Endothelial cell of umbilical vein (primary cell): ENCODE measurements around the gene TRIM23. TPM values are rescaled to one million over a fixed set of nuclear protein-coding genes. Genes with fewer than 3 reads are reported as not detected.

Experiments
- BruUV-seq: library from RNA; stranded (reverse); fragments of 400-500 nt; replicated peaks from 2 replicates; lab custom pipeline; 2021; lab: Mats Ljungman, UMichigan
- CTCF ChIA-PET: fragments of 300-600, 350-600 bp; sonication (Branson Sonifier 250); formaldehyde crosslinking; loops from one replicate; lab custom pipeline; 2021; ENCODE audit warnings: antibody characterized with exemption, inconsistent platforms; lab: Charles Lee
- POLR2A ChIA-PET: fragments of 300-600, 350-600 bp; sonication (Branson Sonifier 250); formaldehyde crosslinking; loops from one replicate; lab custom pipeline; 2021; ENCODE audit warnings: antibody characterized with exemption, inconsistent platforms; lab: Charles Lee
- DNase-seq: peaks from one replicate; pipeline ENCODE4 v3.0.0-alpha.2; 2011; ENCODE audit warnings: low read depth, low spot score
- FAIRE-seq: peaks from 2 replicates; lab custom pipeline; 2011; peaks lifted over from hg19 to GRCh38; lab: Jason Lieb, UNC
- H2AFZ ChIP-seq: 2 replicates; pipeline ENCODE4 v1.6.0; 2012; ENCODE audit warnings: low read depth, low read length, control low read depth, inconsistent platforms
- H3K27ac ChIP-seq: 2 replicates; pipeline ENCODE4 v1.5.1; 2011; ENCODE audit warnings: low read depth, mild to moderate bottlenecking, control low read depth, low read length, moderate library complexity; ENCODE audit not compliant: insufficient read depth
- H3K27me3 ChIP-seq, 2 experiments: 2 replicates each; pipeline versions ENCODE4 v1.6.0 to v1.6.1; 2011; ENCODE audit warnings: low read length in 2 of 2, mixed read lengths in 1 of 2; ENCODE audit not compliant: control insufficient read depth in 2 of 2, insufficient read depth in 2 of 2
- H3K36me3 ChIP-seq, 2 experiments: 2 replicates in 1 of 2; 3 replicates in 1 of 2; pipeline ENCODE4 v1.5.1; 2011; ENCODE audit warnings: low read length in 2 of 2, mild to moderate bottlenecking in 1 of 2, moderate library complexity in 1 of 2; ENCODE audit not compliant: control insufficient read depth in 2 of 2, insufficient read depth in 2 of 2; ENCODE audit errors: extremely low read depth in 1 of 2
- H3K4me1 ChIP-seq: 3 replicates; pipeline ENCODE4 v1.5.1; 2011; ENCODE audit warnings: mild to moderate bottlenecking, low read length; ENCODE audit not compliant: control insufficient read depth, insufficient read depth; ENCODE audit errors: extremely low read depth
- H3K4me2 ChIP-seq: 2 replicates; pipeline ENCODE4 v1.6.1; 2011; ENCODE audit warnings: low read length, control low read depth, mixed read lengths; ENCODE audit not compliant: insufficient read depth
- H3K4me3 ChIP-seq, 3 experiments: fragments of 200-600 bp in 1 of 3; sonication (generic), shearing (Covaris generic) in 1 of 3; replicated peaks in 1 of 3; 2 replicates each; pipeline ENCODE4 v1.5.1; 2011 to 2016; ENCODE audit warnings: control low read depth in 3 of 3, low read length in 3 of 3, mild to moderate bottlenecking in 2 of 3, inconsistent platforms in 1 of 3, low read depth in 1 of 3, moderate library complexity in 1 of 3; ENCODE audit not compliant: insufficient read depth in 1 of 3
- H3K79me2 ChIP-seq: 2 replicates; pipeline ENCODE4 v1.6.0; 2012; ENCODE audit warnings: low read length, inconsistent platforms; ENCODE audit not compliant: control insufficient read depth, insufficient read depth
- H3K9ac ChIP-seq: replicated peaks from 2 replicates; pipeline ENCODE3; 2011; ENCODE audit warnings: low read length, control low read depth; ENCODE audit not compliant: insufficient read depth; ENCODE audit errors: extremely low read depth
- H3K9me1 ChIP-seq: replicated peaks from 3 replicates; pipeline ENCODE4 v1.6.0; 2011; ENCODE audit warnings: mild to moderate bottlenecking, low read length; ENCODE audit not compliant: control insufficient read depth, insufficient read depth; ENCODE audit errors: extremely low read depth
- H3K9me3 ChIP-seq: replicated peaks from 2 replicates; pipeline ENCODE4 v1.5.1; 2012; ENCODE audit warnings: low read length, inconsistent platforms; ENCODE audit not compliant: control insufficient read depth, insufficient read depth
- H4K20me1 ChIP-seq: replicated peaks from 2 replicates; pipeline ENCODE3; 2011; ENCODE audit warnings: mild to moderate bottlenecking, low read length; ENCODE audit not compliant: control insufficient read depth, insufficient read depth; ENCODE audit errors: extremely low read depth
- EZH2 ChIP-seq: IDR thresholded peaks from 2 replicates; pipeline ENCODE4 v1.6.1; 2012; ENCODE audit warnings: borderline replicate concordance, low read depth, mild to moderate bottlenecking, moderate library complexity, low read length, inconsistent platforms; ENCODE audit not compliant: severe bottlenecking
- FOS ChIP-seq: IDR thresholded peaks from 2 replicates; pipeline ENCODE4 v1.6.1; 2011; ENCODE audit warnings: mild to moderate bottlenecking, low read length, moderate library complexity, borderline replicate concordance; ENCODE audit not compliant: insufficient read depth
- GATA2 ChIP-seq: IDR thresholded peaks from 2 replicates; pipeline ENCODE4 v1.7.0; 2011; ENCODE audit warnings: low read depth, mild to moderate bottlenecking, moderate library complexity, mixed read lengths, low read length; ENCODE audit not compliant: insufficient read length, insufficient read depth
- JUN ChIP-seq: IDR thresholded peaks from 2 replicates; pipeline ENCODE4 v1.6.1; 2011; ENCODE audit warnings: borderline replicate concordance, low read depth; ENCODE audit not compliant: insufficient read length, insufficient read depth
- MYC ChIP-seq: IDR thresholded peaks from one replicate; pipeline ENCODE4 v1.6.1; 2011; ENCODE audit warnings: mild to moderate bottlenecking, low read depth, low read length
- POLR2A ChIP-seq: IDR thresholded peaks from 2 replicates; pipeline ENCODE4 v1.6.1; 2012; ENCODE audit warnings: low read depth, mild to moderate bottlenecking, control low read depth, low read length
- POLR2AphosphoS5 ChIP-seq: IDR thresholded peaks from 2 replicates; pipeline ENCODE4 v1.6.1; 2012; ENCODE audit warnings: low read depth, mild to moderate bottlenecking, control low read depth, low read length, moderate library complexity; ENCODE audit not compliant: insufficient read depth
- dilution Hi-C: fragments of 300-500 bp; cut with MboI; formaldehyde crosslinking; loops from one replicate; pipeline ENCODE4 v1.15.0; 2019; ENCODE audit warnings: low sequenced_read_pairs; ENCODE audit not compliant: extremely low pct_ligation_motif_present
- intact Hi-C: fragments of 100-400 bp; cut with micrococcal nuclease; formaldehyde crosslinking; loops from one replicate; pipeline ENCODE4 v1.10.0; 2022
- polyA plus RNA-seq, 4 experiments: library from polyadenylated mRNA; depleted of rRNA in 3 of 4; stranded (reverse) in 3 of 4; unstranded in 1 of 4; fragments of >200 nt; gene quantifications; 2 replicates each; pipeline versions ENCODE4 v1.2.1 to v1.2.3, GENCODE V29; 2011 to 2012; ENCODE audit warnings: missing spikeins in 1 of 4
- total RNA-seq: library from RNA; stranded (reverse); gene quantifications from 2 replicates; pipeline ENCODE4 v1.2.3, GENCODE V29; 2021
- TF ChIP-seq, protein P1 (sequence below): IDR thresholded peaks from 2 replicates; pipeline ENCODE4 v1.6.1; 2011; ENCODE audit not compliant: insufficient read depth, insufficient read length
- TF ChIP-seq, protein P2 (sequence below), 2 donors: IDR thresholded peaks; 1 replicate in 1 of 2; 2 replicates in 1 of 2; pipeline ENCODE4 v1.5.1; 2011; ENCODE audit warnings: low read length in 2 of 2, mild to moderate bottlenecking in 2 of 2, moderate library complexity in 2 of 2, control low read depth in 1 of 2, inconsistent platforms in 1 of 2, low read depth in 1 of 2; ENCODE audit not compliant: insufficient read depth in 1 of 2; ENCODE audit errors: extremely low read depth in 1 of 2

Gene TRIM23
- total and polyA plus RNA-seq, 2 donors (not counting 3 experiments of a cell fraction or from before 2014, with no cell fraction given): 2.2 to 10.6 TPM

DNA sequence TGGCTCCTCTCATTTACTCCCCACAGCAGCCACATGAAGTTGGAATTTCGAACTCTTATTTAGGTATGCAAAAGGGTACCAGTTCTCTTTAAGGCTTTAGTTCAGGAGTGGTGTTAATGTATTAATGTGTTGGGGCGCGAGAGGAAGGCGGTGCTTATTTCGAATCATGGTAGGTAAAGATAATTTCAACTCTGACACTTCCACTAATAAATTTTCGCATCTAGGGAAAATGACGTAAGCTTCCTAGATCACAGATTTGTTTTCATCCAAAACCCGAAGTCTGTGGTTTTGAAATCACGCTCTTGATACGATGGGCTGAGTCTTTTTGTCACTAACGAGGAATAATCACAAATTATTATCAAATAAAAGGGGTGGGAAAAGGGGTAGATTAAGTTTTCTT is 60.4 kb downstream of the TRIM23 start:
- Histone ChIP-seq H3K4me2 (peak overlapping the region; percentile 75), H3K9ac (peak overlapping the region; percentile 88), H4K20me1 (no peaks in the 10 kb centered on the region), H3K9me1 (no peaks in the 10 kb centered on the region), H3K4me1 (peaks cover 25% of the 10 kb centered on the region), H3K4me3 (peak overlapping the region; percentile 49 to 85 (median 72)), H3K27me3 (no peaks in the 10 kb centered on the region), H2AFZ (peak overlapping the region; percentile 90), H3K79me2 (peaks cover 60% of the 10 kb centered on the region), H3K36me3 (no peaks in the 10 kb centered on the region), H3K9me3 (no peaks in the 10 kb centered on the region), H3K27ac (peak overlapping the region; percentile 54)
- dilution Hi-C loops: no loop called here
- DNase-seq (no peak), FAIRE-seq (peak; percentile 47)
- TF ChIP-seq EZH2: no peak
- TF ChIP-seq, protein P1, sequence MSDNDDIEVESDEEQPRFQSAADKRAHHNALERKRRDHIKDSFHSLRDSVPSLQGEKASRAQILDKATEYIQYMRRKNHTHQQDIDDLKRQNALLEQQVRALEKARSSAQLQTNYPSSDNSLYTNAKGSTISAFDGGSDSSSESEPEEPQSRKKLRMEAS: no peak
- TF ChIP-seq MYC: no peak
- TF ChIP-seq JUN: no peak
- TF ChIP-seq, protein P2, sequence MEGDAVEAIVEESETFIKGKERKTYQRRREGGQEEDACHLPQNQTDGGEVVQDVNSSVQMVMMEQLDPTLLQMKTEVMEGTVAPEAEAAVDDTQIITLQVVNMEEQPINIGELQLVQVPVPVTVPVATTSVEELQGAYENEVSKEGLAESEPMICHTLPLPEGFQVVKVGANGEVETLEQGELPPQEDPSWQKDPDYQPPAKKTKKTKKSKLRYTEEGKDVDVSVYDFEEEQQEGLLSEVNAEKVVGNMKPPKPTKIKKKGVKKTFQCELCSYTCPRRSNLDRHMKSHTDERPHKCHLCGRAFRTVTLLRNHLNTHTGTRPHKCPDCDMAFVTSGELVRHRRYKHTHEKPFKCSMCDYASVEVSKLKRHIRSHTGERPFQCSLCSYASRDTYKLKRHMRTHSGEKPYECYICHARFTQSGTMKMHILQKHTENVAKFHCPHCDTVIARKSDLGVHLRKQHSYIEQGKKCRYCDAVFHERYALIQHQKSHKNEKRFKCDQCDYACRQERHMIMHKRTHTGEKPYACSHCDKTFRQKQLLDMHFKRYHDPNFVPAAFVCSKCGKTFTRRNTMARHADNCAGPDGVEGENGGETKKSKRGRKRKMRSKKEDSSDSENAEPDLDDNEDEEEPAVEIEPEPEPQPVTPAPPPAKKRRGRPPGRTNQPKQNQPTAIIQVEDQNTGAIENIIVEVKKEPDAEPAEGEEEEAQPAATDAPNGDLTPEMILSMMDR (IDR thresholded peaks at IDR 0.05; ENCODE audit: extremely low read depth in 1 of 2, insufficient read depth in 1 of 2, low read depth in 1 of 2, low read length in 2 of 2): no peak
- no peak for TF ChIP-seq FOS
- TF ChIP-seq POLR2A: no peak
- TF ChIP-seq POLR2AphosphoS5: no peak
- TF ChIP-seq GATA2: no peak
- ChIA-PET CTCF (interaction anchor here (1.1 to 3.2 kb wide), 2 partner anchors 606 to 753 kb away, joined by 4 to 16 read pairs; no protein-coding TSS in a partner anchor), POLR2A (interaction anchor here (0.7 to 0.8 kb wide), 2 partner anchors 81 to 562 kb away, joined by 4 to 6 read pairs; no protein-coding TSS in a partner anchor)
- no TSS peak for BruUV-seq
- intact Hi-C loops: loop anchor here (1.0 kb wide), 1 partner anchor 928 kb away; no protein-coding TSS in a partner anchor
